KBM-7 (cell line): ENCODE results near the gene SST.
A peak's percentile ranks its signal among the peaks of the same experiment; 100 is the strongest.
"Not testable (repeated sequence)": the region's sequence is repeated elsewhere in the genome, so short reads cannot be mapped to it uniquely, and the experiment has no call there.

Source experiments
- DNase-seq: peaks from one replicate; pipeline ENCODE4 v3.0.0-alpha.2; 2015
- in situ Hi-C: fragments of 300-500 bp; cut with MboI; formaldehyde crosslinking; loops from 2 replicates; pipeline ENCODE4 v1.14.3; 2020; ENCODE audit warnings: low sequenced_read_pairs, low pct_unique_long_range_greater_than_20kb, mixed read lengths

Gene SST

DNA sequence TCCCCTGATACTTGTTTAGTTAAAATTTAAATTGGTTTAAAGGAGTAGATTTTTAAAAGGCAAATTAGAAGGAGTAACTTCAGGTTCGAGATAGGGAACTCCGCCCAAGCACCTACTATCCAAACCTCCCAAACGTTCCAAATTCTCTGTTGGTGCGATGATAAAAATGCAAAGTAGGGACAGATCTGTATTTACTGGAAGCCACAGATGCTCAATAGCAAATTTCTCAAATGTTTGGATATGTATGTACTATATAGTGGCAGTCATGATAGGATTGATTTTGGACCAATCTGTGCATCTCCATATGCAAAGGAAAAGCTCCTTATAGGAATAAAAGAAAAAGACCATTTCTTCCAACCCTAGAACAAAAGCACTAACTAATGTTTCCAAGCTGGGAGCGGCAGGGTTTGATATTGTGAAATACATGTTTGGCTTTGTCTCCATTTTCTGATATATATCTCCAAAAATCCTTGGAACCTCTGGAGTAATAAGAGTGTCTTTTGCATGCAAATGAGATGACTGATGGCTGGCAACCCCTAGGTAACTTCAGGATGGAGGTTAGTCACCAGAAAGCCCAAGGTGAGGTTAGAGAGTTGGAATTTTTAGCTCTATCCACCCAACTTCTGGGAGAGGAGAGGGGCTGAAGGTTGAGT, 16.6 kb upstream of the SST start:
- in situ Hi-C loops, result loop anchor here (25.0 kb wide), 1 partner anchor 474 kb away; no protein-coding TSS in a partner anchor

DNA sequence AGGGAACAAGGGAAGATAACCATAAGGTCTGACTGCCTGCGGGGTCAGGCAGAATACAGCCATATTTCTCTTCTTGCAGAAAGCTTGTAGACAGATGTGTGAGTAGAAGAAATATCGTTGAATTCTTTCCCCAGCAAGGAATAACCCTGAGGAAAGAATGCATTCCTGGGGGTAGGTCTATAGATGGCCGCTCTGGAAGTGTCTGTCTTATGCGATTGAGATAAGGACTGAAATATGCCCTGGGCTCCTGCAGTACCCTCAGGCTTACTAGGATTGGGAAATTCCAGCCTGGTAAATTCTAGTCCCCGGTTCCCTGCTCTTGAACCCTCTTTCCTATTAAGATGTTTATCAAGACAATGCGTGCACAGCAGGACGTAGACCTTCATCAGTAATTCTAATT, 15.8 kb upstream of the SST start:
- in situ Hi-C loops, result loop anchor here (25.0 kb wide), 1 partner anchor 474 kb away; no protein-coding TSS in a partner anchor

More for the DNA sequence above, 16.6 kb upstream of the SST start:
- no peak for DNase-seq

GRCh38 chr3:187684880-187685279, 14.7 kb upstream of the SST start:
- in situ Hi-C loops, result loop anchor here (25.0 kb wide), 1 partner anchor 473 kb away; no protein-coding TSS in a partner anchor
- peak; percentile 35 for DNase-seq

More for the DNA sequence above, 15.8 kb upstream of the SST start:
- DNase-seq, result no peak

- in situ Hi-C loops, result loop anchor here (25.0 kb wide), 1 partner anchor 472 kb away; no protein-coding TSS in a partner anchor
- DNase-seq, result no peak
Observed at GRCh38 chr3:187684444-187684843, 14.2 kb upstream of the SST start.

DNA sequence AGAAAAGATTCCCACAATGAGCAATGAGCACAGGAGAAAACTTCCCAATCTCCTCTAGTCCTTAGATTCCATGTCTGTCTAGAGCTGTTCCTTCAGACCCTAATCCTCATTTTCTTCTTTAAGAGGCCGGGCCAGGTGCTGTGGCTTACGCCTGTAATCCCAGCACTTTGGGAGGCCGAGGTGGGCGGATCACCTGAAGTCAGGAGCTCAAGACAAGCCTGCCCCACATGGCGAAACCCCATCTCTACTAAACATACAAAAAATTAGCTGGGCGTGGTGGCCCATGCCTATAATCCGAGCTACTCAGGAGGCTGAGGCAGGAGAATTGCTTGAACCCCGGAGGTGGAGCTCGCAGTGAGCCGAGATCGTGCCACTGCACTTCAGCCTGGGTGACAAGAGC, 11.6 kb upstream of the SST start:
- not testable (repeated sequence) for DNase-seq
- in situ Hi-C loops, result loop anchor here (25.0 kb wide), 1 partner anchor 469 kb away; no protein-coding TSS in a partner anchor

DNA sequence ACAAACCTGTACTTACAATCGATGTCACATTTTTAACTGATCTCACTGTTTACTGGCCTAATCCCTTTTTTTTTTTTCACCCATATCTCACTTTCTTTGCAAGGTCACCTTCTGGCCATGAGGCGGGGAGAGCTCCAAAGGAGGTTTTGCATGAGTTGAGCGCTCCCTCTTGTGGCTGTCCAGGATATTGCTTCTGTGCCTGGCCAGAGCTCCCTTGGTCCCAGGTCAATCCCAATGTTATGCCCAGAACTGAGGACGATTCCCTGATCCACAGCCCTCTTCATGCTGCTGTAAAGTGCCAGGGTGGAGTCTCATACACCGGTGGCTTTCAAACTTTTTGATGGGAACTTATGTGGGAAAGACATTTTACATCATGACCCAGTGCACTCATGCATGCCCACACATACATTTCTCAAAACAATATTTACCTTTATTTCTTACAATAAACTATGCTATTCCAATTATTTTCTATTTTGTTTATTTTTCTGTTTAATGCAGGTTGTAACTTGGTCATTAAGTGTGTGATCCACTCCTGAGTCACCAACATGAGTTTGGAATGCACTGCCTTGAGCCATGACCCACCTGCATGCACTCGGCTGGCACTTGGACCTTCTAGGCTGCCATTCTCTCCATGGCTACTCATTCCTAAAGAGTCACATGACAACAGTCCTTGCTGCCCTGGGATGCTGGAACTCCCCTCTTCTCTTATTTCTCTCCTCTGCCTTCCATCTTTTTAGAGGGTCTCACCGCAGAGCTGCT, 9.6 kb upstream of the SST start:
- in situ Hi-C loops, result loop anchor here (10.0 to 25.0 kb wide), 2 partner anchors 355 to 468 kb away; no protein-coding TSS in a partner anchor

DNA sequence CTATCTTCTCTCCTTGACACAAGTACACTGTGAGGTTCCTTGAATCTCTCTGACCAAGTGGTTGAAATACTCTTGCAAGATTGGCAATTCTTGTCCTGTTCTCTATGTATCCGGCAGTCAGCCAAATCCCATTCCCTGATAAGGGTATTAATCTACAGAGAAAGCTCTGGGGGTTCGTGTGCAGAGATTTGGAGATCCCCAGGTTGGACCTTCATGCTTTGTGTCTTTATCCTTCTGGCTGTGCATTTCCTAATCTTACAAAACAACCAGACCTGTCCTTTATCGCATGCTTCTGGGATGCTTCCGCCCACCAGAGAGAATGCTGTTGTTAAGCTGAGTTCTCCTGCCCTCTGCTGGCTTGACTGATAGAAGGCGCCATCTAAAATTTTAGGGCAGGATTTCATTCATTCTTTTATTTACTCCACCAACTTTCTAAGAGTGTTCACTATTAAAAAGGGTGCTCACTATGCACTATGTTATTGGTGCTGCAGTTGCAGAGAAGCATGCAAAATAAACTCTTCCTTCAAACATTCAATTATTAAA, 8.6 kb upstream of the SST start:
- in situ Hi-C loops, result loop anchor here (10.0 to 25.0 kb wide), 2 partner anchors 354 to 466 kb away; no protein-coding TSS in a partner anchor
- DNase-seq, result peak; percentile 64

More for the DNA sequence above, 9.6 kb upstream of the SST start:
- peak; percentile 78 for DNase-seq

DNA sequence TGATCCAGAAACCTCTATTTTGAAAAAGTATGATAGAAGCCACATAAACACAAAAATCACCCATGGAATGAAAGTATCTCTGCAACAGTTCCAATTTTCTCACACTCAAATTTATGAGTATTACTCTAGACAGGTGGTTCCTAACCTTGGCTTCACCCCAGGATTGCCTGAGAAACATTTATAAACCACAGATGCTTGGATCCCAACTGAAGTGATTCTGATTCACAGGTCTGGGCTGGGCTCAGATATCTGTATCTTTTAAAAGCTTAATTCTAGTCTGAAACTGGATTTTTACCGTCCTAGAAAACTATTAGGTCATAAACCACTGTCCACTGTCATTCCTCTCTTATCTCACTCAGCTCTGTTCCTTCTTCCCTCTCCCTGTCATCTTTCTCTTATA, 7.4 kb upstream of the SST start:
- no peak for DNase-seq

DNA sequence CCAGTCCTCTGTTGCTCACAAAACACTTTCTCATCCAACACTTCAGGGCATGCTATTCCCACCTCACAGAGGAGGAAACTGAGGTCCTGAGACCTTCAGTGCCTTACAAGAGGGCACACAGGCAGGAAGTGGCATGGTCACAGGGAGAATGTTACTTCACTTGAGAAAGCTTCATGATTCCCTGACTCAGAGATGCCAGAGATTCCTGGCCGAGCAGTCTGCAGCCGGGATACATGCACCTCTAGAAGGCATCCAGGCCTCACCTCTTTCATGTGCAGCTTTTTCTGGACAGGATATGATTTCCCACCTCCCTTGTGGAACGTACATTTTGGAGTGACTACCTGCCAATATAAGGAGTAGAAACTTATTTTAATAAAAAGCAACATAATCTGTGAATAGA, 2.8 kb upstream of the SST start:
- no peak for DNase-seq
- in situ Hi-C loops, result loop anchor here (10.0 kb wide), 1 partner anchor 348 kb away; no protein-coding TSS in a partner anchor

More for the DNA sequence above, 7.4 kb upstream of the SST start:
- in situ Hi-C loops, result loop anchor here (10.0 to 25.0 kb wide), 2 partner anchors 353 to 465 kb away; no protein-coding TSS in a partner anchor

GRCh38 chr3:187667526-187667925, 2.7 kb downstream of the SST start:
- in situ Hi-C loops, result no loop called here
- DNase-seq, result no peak

GRCh38 chr3:187665764-187666402, 4.3 kb downstream of the SST start:
- in situ Hi-C loops, result no loop called here
- DNase-seq, result no peak

DNA sequence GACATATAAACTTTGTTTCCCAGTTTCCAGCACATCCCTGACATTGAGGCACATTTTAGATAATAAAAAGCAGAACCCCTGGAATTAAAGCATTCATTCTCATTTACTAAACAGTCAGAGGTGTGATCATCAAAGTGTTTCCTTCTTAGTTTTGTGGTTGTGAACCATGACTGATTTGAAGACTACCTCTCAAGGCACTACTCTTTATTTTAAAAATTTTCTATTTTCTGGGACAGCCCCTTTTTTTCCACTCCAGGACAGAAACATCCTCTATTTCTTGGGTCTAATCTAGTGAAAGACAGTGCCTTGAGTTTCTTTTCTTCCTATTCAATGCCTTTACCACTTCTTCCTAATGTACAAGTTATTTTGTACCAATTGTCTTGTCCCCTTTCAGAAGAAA, 5.2 kb downstream of the SST start:
- in situ Hi-C loops, result no loop called here
- DNase-seq, result no peak

- in situ Hi-C loops, result no loop called here
- peak; percentile 73 for DNase-seq
Observed at GRCh38 chr3:187662848-187663409, 7.3 kb downstream of the SST start.

GRCh38 chr3:187661267-187661666, 8.9 kb downstream of the SST start:
- no peak for DNase-seq
- in situ Hi-C loops, result no loop called here

GRCh38 chr3:187651282-187651681, 18.9 kb downstream of the SST start:
- DNase-seq, result no peak
- in situ Hi-C loops, result no loop called here

DNA sequence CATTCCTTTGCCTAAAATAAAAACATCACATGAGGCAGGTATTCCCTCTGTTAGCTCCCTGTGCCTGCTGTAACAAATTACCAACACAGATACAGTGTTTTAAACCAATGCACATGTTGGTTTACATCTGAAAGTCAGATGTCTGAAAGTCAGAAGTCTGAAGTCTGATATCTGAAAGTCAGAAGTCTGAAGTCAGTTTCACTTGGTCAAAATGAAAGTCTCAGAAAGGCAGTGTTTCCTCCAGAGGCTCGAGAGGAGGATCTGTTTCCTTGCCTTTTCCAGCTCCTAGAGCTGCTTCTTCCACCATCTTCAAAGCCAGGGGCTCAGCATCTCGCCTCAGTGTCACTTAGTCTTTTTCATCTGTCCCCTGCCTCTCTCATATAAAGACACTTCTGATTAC, 22.0 kb downstream of the SST start:
- DNase-seq, result no peak
- in situ Hi-C loops, result no loop called here

- in situ Hi-C loops, result no loop called here
Observed at GRCh38 chr3:187646906-187647660, 23.1 kb downstream of the SST start.

DNA sequence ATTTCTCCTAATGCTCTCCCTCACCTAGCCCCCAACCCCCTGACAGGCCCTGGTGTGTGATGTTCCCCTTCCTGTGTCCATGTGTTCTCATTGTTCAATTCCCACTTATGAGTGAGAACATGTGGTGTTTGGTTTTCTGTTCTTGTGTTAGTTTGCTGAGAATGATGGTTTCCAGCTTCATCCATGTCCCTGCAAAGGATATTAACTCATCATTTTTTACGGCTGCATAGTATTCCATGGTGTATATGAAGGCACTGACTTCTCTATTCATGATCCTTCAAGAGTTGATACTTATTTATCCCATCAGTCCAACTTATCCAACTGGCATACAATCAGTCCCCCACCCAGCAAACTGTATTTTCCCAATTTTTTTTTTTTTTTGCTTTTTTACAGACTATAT, 24.8 kb downstream of the SST start:
- in situ Hi-C loops, DNase-seq: not testable (repeated sequence)

More at GRCh38 chr3:187646906-187647660, 23.1 kb downstream of the SST start:
- no peak for DNase-seq
